GM13976 (cell line): ENCODE results near the gene ADSL.

Experiments
- DNase-seq: peaks from one replicate; pipeline ENCODE4 v3.0.0; 2012; ENCODE audit warnings: low spot score
- in situ Hi-C: fragments of 300-500 bp; cut with MboI; formaldehyde crosslinking; loops from one replicate; pipeline ENCODE4 v1.12.0; 2022; ENCODE audit warnings: low sequenced_read_pairs, mixed read lengths, inconsistent platforms; ENCODE audit not compliant: unreplicated experiment
- TF ChIP-seq, protein P1 (sequence below): IDR thresholded peaks from 2 replicates; pipeline ENCODE4 v1.5.1; 2012; ENCODE audit warnings: borderline replicate concordance, mild to moderate bottlenecking; ENCODE audit not compliant: insufficient read depth; ENCODE audit errors: extremely low read depth, missing control alignments, control extremely low read depth

Gene ADSL

DNA sequence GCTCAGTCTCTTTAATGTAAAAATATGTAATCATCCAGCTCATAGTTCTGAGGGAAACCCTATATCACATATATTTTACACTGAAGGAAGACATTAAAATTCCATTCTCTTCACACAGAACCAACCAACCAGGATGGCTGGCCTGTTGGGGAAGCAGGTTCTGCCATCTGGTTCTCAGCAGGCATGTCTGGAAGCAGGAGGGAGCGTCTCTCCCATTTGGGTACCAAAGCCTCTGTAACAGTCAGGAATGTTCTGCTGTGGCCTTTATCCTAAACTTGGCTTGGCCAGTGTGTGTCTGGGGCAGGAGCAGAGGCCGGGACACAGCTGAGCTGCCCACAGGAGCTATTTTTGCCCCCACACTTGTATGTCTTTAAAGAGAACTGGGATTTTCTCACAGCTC, 53.3 kb downstream of the ADSL start:
- DNase-seq, result no peak
- TF ChIP-seq, protein P1, sequence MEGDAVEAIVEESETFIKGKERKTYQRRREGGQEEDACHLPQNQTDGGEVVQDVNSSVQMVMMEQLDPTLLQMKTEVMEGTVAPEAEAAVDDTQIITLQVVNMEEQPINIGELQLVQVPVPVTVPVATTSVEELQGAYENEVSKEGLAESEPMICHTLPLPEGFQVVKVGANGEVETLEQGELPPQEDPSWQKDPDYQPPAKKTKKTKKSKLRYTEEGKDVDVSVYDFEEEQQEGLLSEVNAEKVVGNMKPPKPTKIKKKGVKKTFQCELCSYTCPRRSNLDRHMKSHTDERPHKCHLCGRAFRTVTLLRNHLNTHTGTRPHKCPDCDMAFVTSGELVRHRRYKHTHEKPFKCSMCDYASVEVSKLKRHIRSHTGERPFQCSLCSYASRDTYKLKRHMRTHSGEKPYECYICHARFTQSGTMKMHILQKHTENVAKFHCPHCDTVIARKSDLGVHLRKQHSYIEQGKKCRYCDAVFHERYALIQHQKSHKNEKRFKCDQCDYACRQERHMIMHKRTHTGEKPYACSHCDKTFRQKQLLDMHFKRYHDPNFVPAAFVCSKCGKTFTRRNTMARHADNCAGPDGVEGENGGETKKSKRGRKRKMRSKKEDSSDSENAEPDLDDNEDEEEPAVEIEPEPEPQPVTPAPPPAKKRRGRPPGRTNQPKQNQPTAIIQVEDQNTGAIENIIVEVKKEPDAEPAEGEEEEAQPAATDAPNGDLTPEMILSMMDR, result no peak
- in situ Hi-C loops, result no loop called here

DNA sequence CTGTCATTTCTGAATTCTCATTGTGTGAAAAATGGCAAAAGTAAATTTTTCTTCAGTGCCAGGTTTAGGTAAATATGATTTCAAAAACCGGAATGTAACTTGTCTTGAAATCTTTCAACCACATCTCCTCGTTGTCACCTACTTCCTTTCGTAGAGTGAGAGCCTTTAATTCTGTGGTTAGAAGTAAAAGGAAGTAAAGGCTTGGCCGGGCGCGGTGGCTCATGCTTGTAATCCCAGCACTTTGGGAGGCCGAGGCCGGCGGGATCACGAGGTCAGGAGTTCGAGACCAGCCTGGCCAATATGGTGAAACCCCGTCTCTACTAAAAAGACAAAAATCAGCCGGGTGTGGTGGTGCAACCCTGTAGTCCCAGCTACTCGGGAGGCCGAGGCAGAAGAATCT, 53.9 kb downstream of the ADSL start:
- peak; percentile 60 for DNase-seq
- TF ChIP-seq, protein P1, result no peak
- in situ Hi-C loops, result no loop called here

DNA sequence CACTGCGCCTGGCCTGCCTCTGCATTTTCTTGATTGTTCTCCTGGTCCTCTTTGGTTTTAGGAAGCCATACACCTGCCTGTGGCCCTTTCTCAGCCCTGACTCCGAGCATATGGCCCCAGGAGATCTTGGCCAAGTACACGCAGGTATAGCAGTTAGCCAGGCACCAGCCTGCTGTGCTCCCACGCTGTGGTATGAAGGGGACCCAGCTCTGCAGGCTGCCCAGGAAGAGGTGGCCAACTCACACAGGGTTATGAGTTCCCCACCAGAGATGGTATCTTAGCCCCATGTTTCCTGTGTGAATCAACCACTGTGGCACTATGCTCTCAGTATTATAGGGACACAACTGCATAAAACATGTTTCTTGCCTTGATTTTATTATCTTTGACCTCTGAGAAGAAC, 55.2 kb downstream of the ADSL start:
- in situ Hi-C loops, result no loop called here
- DNase-seq, result no peak
- TF ChIP-seq, protein P1, result no peak

DNA sequence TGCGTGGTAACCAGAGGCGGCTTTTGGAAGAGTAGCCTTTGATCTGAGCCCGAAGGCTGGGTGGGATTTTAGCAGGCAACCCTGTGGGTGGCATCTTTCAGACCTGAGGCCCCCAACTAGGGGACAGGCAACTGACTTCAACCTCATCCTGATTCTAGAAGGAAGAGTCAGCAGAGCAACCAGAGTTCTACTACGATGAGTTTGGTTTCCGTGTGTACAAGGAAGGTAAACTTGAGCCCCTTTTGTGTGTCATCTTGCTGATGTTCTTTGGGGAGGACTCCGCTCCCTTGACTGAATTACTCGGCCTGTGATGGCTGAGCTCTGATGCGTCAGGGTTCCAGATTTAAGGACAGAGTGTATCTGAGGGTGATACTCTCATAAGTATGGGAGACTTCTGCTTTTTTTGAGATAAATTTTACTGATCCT, 55.7 kb downstream of the ADSL start:
- DNase-seq, result no peak
- TF ChIP-seq, protein P1, result no peak
- in situ Hi-C loops, result no loop called here

DNA sequence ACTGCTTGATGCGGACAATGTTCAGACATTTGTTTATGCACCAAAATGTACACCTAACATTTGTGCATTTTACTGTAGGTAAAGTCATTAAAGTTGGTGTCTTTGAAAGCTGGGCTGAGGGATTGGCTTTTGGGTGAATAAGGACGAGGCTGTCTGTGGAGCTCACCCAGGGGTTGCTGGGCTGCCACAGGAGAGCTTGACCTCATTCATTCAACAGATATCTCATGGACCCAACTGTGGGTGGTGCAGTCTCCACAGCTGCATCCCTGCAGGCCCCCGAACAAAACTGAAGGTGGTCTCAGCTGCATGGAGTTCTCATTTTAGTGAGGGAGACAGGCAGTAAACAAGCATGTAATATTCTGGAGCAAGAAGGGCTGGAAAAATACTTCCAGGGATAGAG, 56.8 kb downstream of the ADSL start:
- TF ChIP-seq, protein P1, result no peak
- DNase-seq, result no peak
- in situ Hi-C loops, result no loop called here

DNA sequence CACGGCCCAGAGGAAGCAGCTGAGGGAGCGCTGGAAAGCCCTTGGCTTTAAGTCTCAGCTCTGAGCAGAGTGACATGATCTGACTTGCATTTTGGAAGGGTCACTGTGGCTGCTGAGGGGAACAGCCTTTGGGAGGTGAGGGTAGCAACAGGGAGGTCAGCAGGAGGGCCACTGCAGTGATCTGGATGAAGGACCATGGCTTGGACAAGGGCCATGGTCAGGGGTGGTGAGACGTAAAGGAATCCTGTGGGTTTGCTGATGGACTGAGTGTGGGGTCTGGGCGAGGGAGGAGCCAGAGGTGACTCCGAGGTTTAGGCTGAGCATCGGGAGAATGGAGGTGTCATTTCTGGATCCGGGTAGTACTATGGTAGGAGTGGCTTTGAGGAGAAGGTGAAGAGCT, 57.4 kb downstream of the ADSL start:
- in situ Hi-C loops, result no loop called here
- no peak for DNase-seq
- TF ChIP-seq, protein P1, result no peak
